ENCODE results near the gene LGALS16.

The LGALS16 gene

DNA sequence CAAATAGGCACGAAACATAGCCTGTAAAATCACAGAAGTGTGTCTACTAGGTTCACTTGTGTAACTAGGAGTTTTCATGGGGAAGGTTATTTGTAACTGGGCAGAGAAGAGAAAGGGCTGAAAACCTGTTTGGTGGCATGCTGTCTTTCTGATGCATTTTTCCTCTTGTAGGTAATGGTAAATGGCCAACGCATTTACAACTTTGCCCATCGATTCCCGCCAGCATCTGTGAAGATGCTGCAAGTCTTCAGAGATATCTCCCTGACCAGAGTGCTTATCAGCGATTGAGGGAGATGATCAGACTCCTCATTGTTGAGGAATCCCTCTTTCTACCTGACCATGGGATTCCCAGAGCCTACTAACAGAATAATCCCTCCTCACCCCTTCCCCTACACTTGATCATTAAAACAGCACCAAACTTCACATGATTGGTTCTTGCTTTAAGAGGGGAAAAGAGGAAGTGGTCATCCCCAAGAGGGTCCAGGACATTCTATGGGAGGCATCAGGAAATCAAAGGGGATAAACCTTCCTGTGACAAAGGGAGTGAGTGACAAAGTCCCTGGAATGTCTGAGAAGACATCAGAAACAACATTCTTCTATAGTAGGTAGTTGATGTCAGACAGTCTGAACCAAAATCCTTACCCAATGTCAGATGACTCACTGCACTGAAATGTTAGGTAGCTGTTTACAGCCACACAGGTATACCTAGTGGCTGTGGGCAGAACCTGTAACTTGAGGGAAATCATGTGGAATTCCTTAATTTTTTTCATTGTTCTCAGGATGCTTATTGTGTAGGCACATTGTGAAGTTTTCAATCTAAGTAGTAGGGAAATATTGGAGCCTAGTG is 53.5 kb downstream of the LGALS16 start:
- H3K27me3 ChIP-seq (ENCODE audit: control insufficient read depth in 5 of 5, insufficient read depth in 4 of 5, low read length in 5 of 5), result no peaks in the 10 kb centered on the region
- H3K9me3 ChIP-seq (ENCODE audit: control insufficient read depth in 5 of 5, low read length in 5 of 5), result peaks cover 0 to 2% (median 0%) of the 10 kb centered on the region in 5 donors
- H3K4me3 ChIP-seq (ENCODE audit: low read depth in 1 of 5, low read length in 5 of 5), result no peak overlapping the region
- no peak overlapping the region for H3K27ac ChIP-seq (ENCODE audit: low read depth, low read length)
- no peaks in the 10 kb centered on the region for H3K36me3 ChIP-seq (ENCODE audit: control insufficient read depth in 5 of 5, insufficient read depth in 5 of 5, low read length in 5 of 5)
- H3K4me1 ChIP-seq (ENCODE audit: control insufficient read depth in 5 of 5, insufficient read depth in 5 of 5, low read length in 5 of 5), result no peaks in the 10 kb centered on the region
- no peak overlapping the region for H3K9ac ChIP-seq (ENCODE audit: low read length in 5 of 5)
